ENCODE results near the gene PI16. TPM values are rescaled to one million over a fixed set of nuclear protein-coding genes. Genes with fewer than 3 reads are reported as not detected.

The PI16 gene
- total and polyA plus RNA-seq, 2 donors (not counting 3 experiments of a cell fraction or from before 2014, with no cell fraction given): 0.14 TPM; not detected in 1

- FAIRE-seq: no peak
- BruUV-seq (replicated peaks): no TSS peak
- Histone ChIP-seq H3K27ac (ENCODE audit: insufficient read depth, low read depth, low read length) (no peak overlapping the region), H3K4me2 (ENCODE audit: insufficient read depth, low read length) (no peak overlapping the region), H3K9ac (replicated peaks; ENCODE audit: extremely low read depth, insufficient read depth, low read length) (no peak overlapping the region), H3K4me1 (ENCODE audit: control insufficient read depth, extremely low read depth, insufficient read depth, low read length) (no peaks in the 10 kb centered on the region), H3K27me3 (ENCODE audit: control insufficient read depth in 2 of 2, insufficient read depth in 2 of 2, low read length in 2 of 2) (peaks cover 0 to 11% of the 10 kb centered on the region in 2 experiments), H3K79me2 (ENCODE audit: control insufficient read depth, insufficient read depth, low read length) (no peaks in the 10 kb centered on the region), H3K36me3 (ENCODE audit: control insufficient read depth in 2 of 2, extremely low read depth in 1 of 2, insufficient read depth in 2 of 2, low read length in 2 of 2) (no peaks in the 10 kb centered on the region), H3K4me3 (replicated peaks in 1 of 3; ENCODE audit: insufficient read depth in 1 of 3, low read depth in 1 of 3, low read length in 3 of 3) (no peak overlapping the region), H3K9me3 (replicated peaks; ENCODE audit: control insufficient read depth, insufficient read depth, low read length) (no peaks in the 10 kb centered on the region), H3K9me1 (replicated peaks; ENCODE audit: control insufficient read depth, extremely low read depth, insufficient read depth, low read length) (no peaks in the 10 kb centered on the region), H4K20me1 (replicated peaks; ENCODE audit: control insufficient read depth, extremely low read depth, insufficient read depth, low read length) (no peaks in the 10 kb centered on the region), H2AFZ (ENCODE audit: low read depth, low read length) (no peak overlapping the region)
- ChIA-PET CTCF (interaction anchor here (0.6 kb wide), 1 partner anchor 307 kb away, joined by 5 read pairs; no protein-coding TSS in a partner anchor), POLR2A (no interaction called here)
- intact Hi-C loops (cut with micrococcal nuclease): no loop called here
- DNase-seq (ENCODE audit: low read depth, low spot score): no peak
- dilution Hi-C loops (cut with MboI; ENCODE audit: extremely low pct_ligation_motif_present, low sequenced_read_pairs): no loop called here
- no peak for TF ChIP-seq MAX (IDR thresholded peaks at IDR 0.05; ENCODE audit: insufficient read depth, insufficient read length)
- TF ChIP-seq EZH2 (IDR thresholded peaks at IDR 0.05; ENCODE audit: borderline replicate concordance, low read depth, low read length, severe bottlenecking): no peak
- no peak for TF ChIP-seq POLR2AphosphoS5 (IDR thresholded peaks at IDR 0.05; ENCODE audit: insufficient read depth, low read depth, low read length)
- no peak for TF ChIP-seq POLR2A (IDR thresholded peaks at IDR 0.05; ENCODE audit: low read depth, low read length)
- no peak for TF ChIP-seq CTCF (IDR thresholded peaks at IDR 0.05; ENCODE audit: extremely low read depth in 1 of 2, insufficient read depth in 1 of 2, low read depth in 1 of 2, low read length in 2 of 2)
- TF ChIP-seq GATA2 (IDR thresholded peaks at IDR 0.05; ENCODE audit: insufficient read depth, insufficient read length, low read depth, low read length): no peak
- no peak for TF ChIP-seq FOS (IDR thresholded peaks at IDR 0.05; ENCODE audit: borderline replicate concordance, insufficient read depth, low read length)
- TF ChIP-seq MYC (IDR thresholded peaks at IDR 0.05; ENCODE audit: low read depth, low read length): no peak
- TF ChIP-seq JUN (IDR thresholded peaks at IDR 0.05; ENCODE audit: borderline replicate concordance, insufficient read depth, insufficient read length, low read depth): no peak
Measured at GRCh38 chr6:36999751-37000125, 45.2 kb downstream of the PI16 start.
